ENCODE measurements around the gene PRDM16.

The PRDM16 gene

GRCh38 chr1:3056641-3057040 is 12.4 kb upstream of the PRDM16 start:
- Histone ChIP-seq H3K27me3 (ENCODE audit: control insufficient read depth, insufficient read depth, low read length) (peaks cover 32% of the 10 kb centered on the region), H3K27ac (ENCODE audit: low read depth, low read length) (no peak overlapping the region), H3K36me3 (ENCODE audit: control insufficient read depth, insufficient read depth, low read length) (no peaks in the 10 kb centered on the region), H3K4me1 (ENCODE audit: control insufficient read depth, insufficient read depth, low read length) (no peaks in the 10 kb centered on the region), H3K9me3 (ENCODE audit: control insufficient read depth, insufficient read depth, low read length) (no peaks in the 10 kb centered on the region), H3K4me3 (ENCODE audit: low read depth, low read length) (no peak overlapping the region), H3K9ac (ENCODE audit: low read depth, low read length) (no peak overlapping the region)

DNA sequence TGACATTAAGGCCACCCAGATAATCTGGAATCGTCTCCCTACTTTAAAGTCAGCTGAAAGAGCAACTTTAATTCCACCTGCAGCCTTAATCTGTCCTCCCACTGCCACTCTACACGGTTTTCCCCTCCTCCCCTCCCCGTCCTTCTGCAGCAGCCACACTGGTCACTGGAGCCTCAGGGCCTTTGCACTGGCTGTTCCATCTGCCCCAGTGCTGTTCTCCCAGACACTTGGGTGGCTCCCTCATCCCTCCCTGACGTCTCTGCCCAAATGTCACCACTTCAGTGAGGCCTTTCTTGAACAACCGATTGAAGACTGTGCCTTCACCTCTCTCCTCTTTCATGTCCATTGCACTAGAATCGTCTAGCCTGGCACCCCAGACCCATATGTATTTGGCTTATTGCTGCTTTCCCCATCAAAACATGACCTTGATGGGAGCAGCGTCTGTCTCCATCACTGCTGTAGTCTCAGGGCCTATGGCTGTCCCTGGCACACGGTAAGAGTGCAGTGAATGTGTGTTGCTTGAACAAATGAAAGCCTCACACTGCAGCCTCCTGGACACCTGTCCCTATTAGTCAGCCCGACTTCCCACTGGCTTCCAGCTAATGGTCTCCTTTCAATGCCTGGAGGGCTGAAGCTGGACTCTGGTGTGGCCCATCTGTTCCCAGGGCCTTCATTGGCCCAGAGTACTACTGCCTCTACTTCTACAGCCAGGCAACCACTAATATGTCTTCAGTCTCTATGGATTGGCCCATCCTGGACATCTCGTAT is 10.6 kb upstream of the PRDM16 start:
- H3K9ac ChIP-seq (ENCODE audit: low read depth, low read length): no peak overlapping the region
- no peaks in the 10 kb centered on the region; the same call in 1 of the 2 replicates for H3K4me1 ChIP-seq (ENCODE audit: control insufficient read depth, insufficient read depth, low read length)
- no peaks in the 10 kb centered on the region for H3K36me3 ChIP-seq (ENCODE audit: control insufficient read depth, insufficient read depth, low read length)
- no peak overlapping the region for H3K27ac ChIP-seq (ENCODE audit: low read depth, low read length)
- H3K27me3 ChIP-seq (ENCODE audit: control insufficient read depth, insufficient read depth, low read length): peaks cover 50% of the 10 kb centered on the region
- no peak overlapping the region for H3K4me3 ChIP-seq (ENCODE audit: low read depth, low read length)
- no peaks in the 10 kb centered on the region for H3K9me3 ChIP-seq (ENCODE audit: control insufficient read depth, insufficient read depth, low read length)

DNA sequence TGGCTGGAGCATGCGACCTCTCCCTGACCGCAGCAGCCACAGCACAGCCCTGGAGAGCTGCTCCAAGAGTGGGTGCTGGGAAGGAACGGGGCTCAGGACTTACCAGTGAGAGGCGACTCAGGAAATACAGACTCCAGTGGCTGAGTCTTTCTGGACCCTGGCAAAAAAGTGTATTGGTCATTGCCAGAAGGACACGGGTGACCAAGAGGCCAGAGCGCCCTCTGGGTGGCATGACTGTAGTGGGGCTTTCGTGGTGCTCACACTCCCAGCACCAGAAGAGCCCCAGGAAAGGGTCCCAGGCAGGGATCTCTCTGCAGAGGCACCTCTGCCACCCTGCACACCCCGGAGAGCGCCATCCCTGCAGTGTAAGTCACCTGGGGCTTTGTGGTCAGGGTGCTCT is 8.9 kb upstream of the PRDM16 start:
- no peaks in the 10 kb centered on the region for H3K36me3 ChIP-seq (ENCODE audit: control insufficient read depth, insufficient read depth, low read length)
- H3K4me1 ChIP-seq (ENCODE audit: control insufficient read depth, insufficient read depth, low read length): peaks cover 5% of the 10 kb centered on the region; the same call in 1 of the 2 replicates
- H3K9ac ChIP-seq (ENCODE audit: low read depth, low read length): no peak overlapping the region
- no peak overlapping the region for H3K27ac ChIP-seq (ENCODE audit: low read depth, low read length)
- H3K4me3 ChIP-seq (ENCODE audit: low read depth, low read length): no peak overlapping the region
- H3K27me3 ChIP-seq (ENCODE audit: control insufficient read depth, insufficient read depth, low read length): peaks cover 67% of the 10 kb centered on the region
- H3K9me3 ChIP-seq (ENCODE audit: control insufficient read depth, insufficient read depth, low read length): no peaks in the 10 kb centered on the region

- Histone ChIP-seq H3K27ac (ENCODE audit: low read depth, low read length) (no peak overlapping the region), H3K27me3 (ENCODE audit: control insufficient read depth, insufficient read depth, low read length) (peaks cover 74% of the 10 kb centered on the region)
Measured at GRCh38 chr1:3060601-3061551, 8.1 kb upstream of the PRDM16 start.

GRCh38 chr1:3061566-3061965 is 7.4 kb upstream of the PRDM16 start:
- Histone ChIP-seq H3K9ac (ENCODE audit: low read depth, low read length) (no peak overlapping the region), H3K4me3 (ENCODE audit: low read depth, low read length) (no peak overlapping the region), H3K4me1 (ENCODE audit: control insufficient read depth, insufficient read depth, low read length) (peaks cover 5% of the 10 kb centered on the region; the same call in 1 of the 2 replicates), H3K36me3 (ENCODE audit: control insufficient read depth, insufficient read depth, low read length) (no peaks in the 10 kb centered on the region), H3K9me3 (ENCODE audit: control insufficient read depth, insufficient read depth, low read length) (no peaks in the 10 kb centered on the region), H3K27ac (ENCODE audit: low read depth, low read length) (no peak overlapping the region), H3K27me3 (ENCODE audit: control insufficient read depth, insufficient read depth, low read length) (peaks cover 81% of the 10 kb centered on the region)

More at GRCh38 chr1:3060601-3061551, 8.1 kb upstream of the PRDM16 start:
- H3K36me3 ChIP-seq (ENCODE audit: control insufficient read depth, insufficient read depth, low read length): no peaks in the 10 kb centered on the region
- no peak overlapping the region for H3K4me3 ChIP-seq (ENCODE audit: low read depth, low read length)
- H3K9ac ChIP-seq (ENCODE audit: low read depth, low read length): no peak overlapping the region
- peaks cover 5% of the 10 kb centered on the region; the same call in 1 of the 2 replicates for H3K4me1 ChIP-seq (ENCODE audit: control insufficient read depth, insufficient read depth, low read length)
- no peaks in the 10 kb centered on the region for H3K9me3 ChIP-seq (ENCODE audit: control insufficient read depth, insufficient read depth, low read length)

DNA sequence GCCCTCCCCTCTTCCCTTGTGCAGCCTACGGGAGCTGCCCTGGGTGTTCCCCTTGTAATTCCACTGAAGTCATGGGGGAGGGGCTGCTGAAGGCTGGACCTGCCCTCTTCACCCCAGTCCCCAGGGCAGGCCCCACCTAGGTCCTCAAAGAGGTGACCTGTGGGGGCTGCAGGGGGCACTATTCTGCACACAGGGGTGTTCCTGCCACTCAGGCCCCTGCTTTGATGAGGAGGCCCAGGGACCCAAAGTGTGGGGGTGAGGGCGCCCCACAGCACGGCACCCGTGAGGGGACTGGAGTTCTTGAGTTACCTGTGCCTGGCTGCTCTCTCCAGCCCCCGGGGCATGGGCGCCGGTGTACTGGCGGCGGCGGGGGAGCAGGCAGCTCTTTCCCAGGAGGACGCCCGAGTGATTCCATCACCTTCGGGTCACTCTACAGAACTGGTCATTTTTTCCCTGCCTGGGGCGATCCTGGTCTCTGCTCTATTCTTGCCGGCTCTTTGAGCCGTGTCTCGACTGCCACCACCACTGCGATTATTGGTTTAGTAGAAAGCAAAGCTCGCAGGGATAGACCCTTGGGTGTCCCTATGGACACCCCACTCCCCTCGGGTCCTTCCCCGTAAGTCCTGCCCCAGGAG is 6.9 kb upstream of the PRDM16 start:
- H3K4me3 ChIP-seq (ENCODE audit: low read depth, low read length): peak overlapping the region; percentile 20
- peaks cover 5% of the 10 kb centered on the region; the same call in 1 of the 2 replicates for H3K4me1 ChIP-seq (ENCODE audit: control insufficient read depth, insufficient read depth, low read length)
- peaks cover 86% of the 10 kb centered on the region for H3K27me3 ChIP-seq (ENCODE audit: control insufficient read depth, insufficient read depth, low read length)
- H3K36me3 ChIP-seq (ENCODE audit: control insufficient read depth, insufficient read depth, low read length): no peaks in the 10 kb centered on the region
- H3K27ac ChIP-seq (ENCODE audit: low read depth, low read length): no peak overlapping the region
- H3K9me3 ChIP-seq (ENCODE audit: control insufficient read depth, insufficient read depth, low read length): no peaks in the 10 kb centered on the region
- no peak overlapping the region for H3K9ac ChIP-seq (ENCODE audit: low read depth, low read length)

GRCh38 chr1:3062616-3063378 is 6.2 kb upstream of the PRDM16 start:
- H3K9ac ChIP-seq (ENCODE audit: low read depth, low read length): no peak overlapping the region
- peaks cover 86% of the 10 kb centered on the region for H3K27me3 ChIP-seq (ENCODE audit: control insufficient read depth, insufficient read depth, low read length)

DNA sequence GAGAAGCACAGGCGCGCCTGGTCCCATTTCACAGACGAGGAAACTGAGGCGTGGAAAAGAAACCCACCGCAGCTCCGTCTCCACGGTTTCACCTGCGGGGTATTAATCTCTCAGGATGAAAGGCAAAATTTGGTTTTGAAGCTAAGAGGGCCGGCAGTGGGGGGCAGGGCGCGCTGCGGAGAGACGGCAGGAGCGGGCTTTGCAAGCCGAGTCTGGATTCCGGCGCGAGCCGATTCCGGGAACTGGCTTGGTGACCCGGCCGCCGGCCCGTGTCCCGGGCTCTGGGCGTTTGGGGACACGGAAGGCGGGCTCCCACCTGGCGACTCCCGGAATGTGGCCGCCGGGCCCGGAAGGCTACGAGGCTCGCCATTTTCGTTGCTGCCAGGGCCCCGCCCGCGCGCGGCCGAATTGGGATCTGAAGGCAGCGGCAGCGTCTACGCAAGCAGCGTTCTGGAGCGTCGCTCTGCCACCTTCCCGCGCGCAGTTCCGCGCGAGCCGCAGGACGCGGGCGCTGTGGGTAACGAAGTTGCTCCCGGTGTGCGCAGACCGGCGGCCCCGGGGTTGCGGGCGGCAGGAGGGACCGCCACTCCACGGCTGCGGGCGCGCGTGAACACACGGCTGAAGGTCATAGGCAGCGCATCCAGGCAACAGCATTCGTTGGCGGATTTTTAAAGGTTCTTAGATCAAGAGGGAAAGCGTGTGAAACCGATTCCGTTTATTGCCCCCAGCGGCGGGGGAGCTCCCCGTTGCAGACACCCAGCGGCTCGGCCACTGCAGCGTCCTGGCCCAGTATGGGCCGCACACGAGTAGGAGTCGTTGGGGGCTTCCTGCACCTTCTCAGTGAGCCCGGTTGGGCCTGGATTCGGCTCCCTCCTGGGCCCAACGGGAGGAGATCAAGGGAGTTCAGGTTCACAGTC is 5.4 kb upstream of the PRDM16 start:
- peak overlapping the region; percentile 57 for H3K4me3 ChIP-seq (ENCODE audit: low read depth, low read length)
- H3K4me1 ChIP-seq (ENCODE audit: control insufficient read depth, insufficient read depth, low read length): peaks cover 5% of the 10 kb centered on the region; the same call in 1 of the 2 replicates
- H3K9me3 ChIP-seq (ENCODE audit: control insufficient read depth, insufficient read depth, low read length): no peaks in the 10 kb centered on the region
- H3K27me3 ChIP-seq (ENCODE audit: control insufficient read depth, insufficient read depth, low read length): peaks cover 87% of the 10 kb centered on the region
- no peak overlapping the region for H3K9ac ChIP-seq (ENCODE audit: low read depth, low read length)
- no peaks in the 10 kb centered on the region for H3K36me3 ChIP-seq (ENCODE audit: control insufficient read depth, insufficient read depth, low read length)
- H3K27ac ChIP-seq (ENCODE audit: low read depth, low read length): no peak overlapping the region

More at GRCh38 chr1:3062616-3063378, 6.2 kb upstream of the PRDM16 start:
- H3K36me3 ChIP-seq (ENCODE audit: control insufficient read depth, insufficient read depth, low read length): no peaks in the 10 kb centered on the region
- H3K4me3 ChIP-seq (ENCODE audit: low read depth, low read length): peak overlapping the region; percentile 57
- no peaks in the 10 kb centered on the region for H3K9me3 ChIP-seq (ENCODE audit: control insufficient read depth, insufficient read depth, low read length)
- peaks cover 5% of the 10 kb centered on the region; the same call in 1 of the 2 replicates for H3K4me1 ChIP-seq (ENCODE audit: control insufficient read depth, insufficient read depth, low read length)
- H3K27ac ChIP-seq (ENCODE audit: low read depth, low read length): no peak overlapping the region

DNA sequence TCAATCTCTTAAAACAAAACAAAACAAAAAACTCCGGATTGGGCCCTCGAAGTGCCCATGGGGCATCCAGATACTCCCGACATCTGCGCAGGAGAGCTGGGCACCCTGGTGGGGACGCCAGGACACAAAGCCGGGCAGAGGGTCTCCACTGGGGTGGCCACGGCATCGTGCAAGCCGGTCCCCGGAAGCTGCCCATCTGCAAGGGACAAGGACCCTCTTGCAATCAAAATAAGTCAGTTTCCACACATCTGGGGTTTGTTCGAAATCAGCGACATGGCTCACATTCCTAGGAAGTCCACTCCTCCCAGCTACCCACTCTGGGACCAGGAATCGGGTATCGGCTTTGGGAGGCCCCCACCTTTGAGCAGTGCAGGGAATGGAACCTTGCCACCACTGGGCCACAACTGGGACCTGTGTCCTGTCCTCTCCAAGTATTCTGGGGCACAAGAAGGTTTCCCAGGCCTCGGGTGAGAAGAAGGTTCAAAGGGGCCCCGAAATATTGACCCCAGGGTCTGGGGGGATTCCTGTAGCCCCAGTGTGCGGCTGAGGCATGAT is 4.6 kb upstream of the PRDM16 start:
- H3K9me3 ChIP-seq (ENCODE audit: control insufficient read depth, insufficient read depth, low read length): no peaks in the 10 kb centered on the region
- peaks cover 5% of the 10 kb centered on the region; the same call in 1 of the 2 replicates for H3K4me1 ChIP-seq (ENCODE audit: control insufficient read depth, insufficient read depth, low read length)
- H3K4me3 ChIP-seq (ENCODE audit: low read depth, low read length): no peak overlapping the region
- H3K27ac ChIP-seq (ENCODE audit: low read depth, low read length): no peak overlapping the region
- no peaks in the 10 kb centered on the region for H3K36me3 ChIP-seq (ENCODE audit: control insufficient read depth, insufficient read depth, low read length)
- H3K9ac ChIP-seq (ENCODE audit: low read depth, low read length): no peak overlapping the region
- H3K27me3 ChIP-seq (ENCODE audit: control insufficient read depth, insufficient read depth, low read length): peaks cover 92% of the 10 kb centered on the region
